Spleen (tissue), 7 donors: Measurements from ENCODE around the gene SNX9.

Experiments
- POLR2A ChIP-seq, 3 donors: fragments of 450-650 bp; IDR thresholded peaks; one replicate each; pipeline ENCODE4 v1.5.1; 2017; ENCODE audit warnings: antibody characterized with exemption in 3 of 3, mild to moderate bottlenecking in 1 of 3
- POLR2AphosphoS5 ChIP-seq, 3 donors: sonication (generic); formaldehyde crosslinking; IDR thresholded peaks; one replicate each; pipeline ENCODE4 v1.5.1; 2017; ENCODE audit warnings: antibody characterized with exemption in 3 of 3
- TF ChIP-seq, protein P1 (sequence below), 11 experiments: fragments of 200-600 bp in 7 of 11; fragments of 450-650 bp in 4 of 11; sonication (generic) in 4 of 11; IDR thresholded peaks in 8 of 11; conservative IDR thresholded peaks in 3 of 11; 1 replicate in 7 of 11; 2 replicates in 4 of 11; pipeline versions ENCODE4 v1.4.0 to v1.8.0; 2016 to 2021; ENCODE audit warnings: antibody characterized with exemption in 11 of 11, inconsistent platforms in 4 of 11, mild to moderate bottlenecking in 1 of 11
- donor health status: DM: no; HTN: no; CAD: no; lungs with moderate emphysema.
- donor health status: DM: no; HTN: no; CAD: no.
- donor health status: DM: no; HTN: no; CAD: no.

DNA sequence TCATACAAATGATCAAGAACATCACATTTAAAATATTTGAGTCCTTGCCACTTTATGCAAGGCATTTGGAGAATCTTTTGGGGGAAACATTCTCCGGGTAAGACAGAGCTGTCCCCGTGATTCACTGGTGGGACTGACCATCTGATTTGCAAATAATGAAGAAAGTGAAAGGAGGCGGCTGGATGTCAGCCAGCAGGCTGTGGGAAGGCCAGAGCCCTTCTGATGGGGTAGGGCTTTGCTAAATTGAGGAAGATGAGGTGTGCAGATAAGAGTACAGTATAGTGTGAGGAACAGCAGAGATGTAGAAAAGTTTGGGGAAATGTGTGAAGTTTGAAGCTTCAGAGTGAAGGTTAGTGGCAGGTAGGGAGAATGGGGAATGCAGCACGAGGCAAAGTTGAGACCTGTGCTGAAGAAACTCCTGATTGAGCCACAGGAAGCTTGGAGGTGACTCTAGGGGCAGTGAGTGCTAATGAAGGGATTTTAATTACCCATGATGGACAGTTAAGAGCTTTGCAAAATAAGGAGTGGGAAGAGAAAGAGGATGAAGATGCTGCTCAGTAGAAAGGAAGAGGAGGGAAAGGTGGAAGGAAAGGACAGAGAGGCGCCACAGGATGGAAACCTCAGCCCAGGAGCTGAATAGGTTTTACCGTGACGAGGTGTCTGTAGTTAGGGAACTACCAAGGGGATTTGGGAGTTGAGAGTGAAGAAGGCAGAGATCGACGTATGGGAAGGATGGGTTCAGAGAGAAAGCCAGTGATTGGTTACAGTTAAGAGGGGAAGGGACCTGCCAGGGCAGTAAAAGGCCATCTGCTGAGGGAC is 68.7 kb downstream of the SNX9 start:
- TF ChIP-seq POLR2A (IDR thresholded peaks at IDR 0.05) (no peak), POLR2AphosphoS5 (IDR thresholded peaks at IDR 0.05) (peak in 1 of 3 donors; percentile 36)
- TF ChIP-seq, protein P1, sequence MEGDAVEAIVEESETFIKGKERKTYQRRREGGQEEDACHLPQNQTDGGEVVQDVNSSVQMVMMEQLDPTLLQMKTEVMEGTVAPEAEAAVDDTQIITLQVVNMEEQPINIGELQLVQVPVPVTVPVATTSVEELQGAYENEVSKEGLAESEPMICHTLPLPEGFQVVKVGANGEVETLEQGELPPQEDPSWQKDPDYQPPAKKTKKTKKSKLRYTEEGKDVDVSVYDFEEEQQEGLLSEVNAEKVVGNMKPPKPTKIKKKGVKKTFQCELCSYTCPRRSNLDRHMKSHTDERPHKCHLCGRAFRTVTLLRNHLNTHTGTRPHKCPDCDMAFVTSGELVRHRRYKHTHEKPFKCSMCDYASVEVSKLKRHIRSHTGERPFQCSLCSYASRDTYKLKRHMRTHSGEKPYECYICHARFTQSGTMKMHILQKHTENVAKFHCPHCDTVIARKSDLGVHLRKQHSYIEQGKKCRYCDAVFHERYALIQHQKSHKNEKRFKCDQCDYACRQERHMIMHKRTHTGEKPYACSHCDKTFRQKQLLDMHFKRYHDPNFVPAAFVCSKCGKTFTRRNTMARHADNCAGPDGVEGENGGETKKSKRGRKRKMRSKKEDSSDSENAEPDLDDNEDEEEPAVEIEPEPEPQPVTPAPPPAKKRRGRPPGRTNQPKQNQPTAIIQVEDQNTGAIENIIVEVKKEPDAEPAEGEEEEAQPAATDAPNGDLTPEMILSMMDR (IDR thresholded peaks at IDR 0.05 in 8 of 11, conservative IDR thresholded peaks at IDR 0.05 in 3 of 11) = no peak
